Ishikawa (cell line): Measurements from ENCODE around the gene SLC9A6.

ENCODE experiments used
- CEBPB ChIP-seq: IDR thresholded peaks from 2 replicates; pipeline ENCODE4 v1.6.1; 2012
- CREB1 ChIP-seq: IDR thresholded peaks from 2 replicates; pipeline ENCODE4 v1.6.1; 2012; ENCODE audit warnings: low read depth
- EGR1 ChIP-seq: IDR thresholded peaks from 2 replicates; pipeline ENCODE4 v1.6.1; 2012
- EP300 ChIP-seq: IDR thresholded peaks from 2 replicates; pipeline ENCODE4 v1.6.1; 2012; ENCODE audit warnings: borderline replicate concordance
- FOXM1 ChIP-seq: IDR thresholded peaks from 2 replicates; pipeline ENCODE4 v1.6.1; 2012; ENCODE audit warnings: low read depth, borderline replicate concordance
- NFIC ChIP-seq: IDR thresholded peaks from 2 replicates; pipeline ENCODE4 v1.6.1; 2012
- RAD21 ChIP-seq: IDR thresholded peaks from 2 replicates; pipeline ENCODE4 v1.6.1; 2012; ENCODE audit warnings: low read depth
- TAF1 ChIP-seq: IDR thresholded peaks from 2 replicates; pipeline ENCODE4 v1.6.1; 2012; ENCODE audit warnings: low read depth, mild to moderate bottlenecking
- TCF12 ChIP-seq: IDR thresholded peaks from 2 replicates; pipeline ENCODE4 v1.6.1; 2012; ENCODE audit warnings: low read depth
- TEAD4 ChIP-seq: IDR thresholded peaks from 2 replicates; pipeline ENCODE4 v1.6.1; 2012
- YY1 ChIP-seq: IDR thresholded peaks from 2 replicates; pipeline ENCODE4 v1.6.1; 2012; ENCODE audit warnings: low read depth
- ZBTB7A ChIP-seq: IDR thresholded peaks from 2 replicates; pipeline ENCODE4 v1.6.1; 2012; ENCODE audit warnings: low read depth
- TF ChIP-seq, protein P1 (sequence below): IDR thresholded peaks from 2 replicates; pipeline ENCODE4 v1.6.1; 2012
- TF ChIP-seq, protein P2 (sequence below): IDR thresholded peaks from 2 replicates; pipeline ENCODE4 v1.6.1; 2012
- TF ChIP-seq, protein P3 (sequence below): IDR thresholded peaks from 2 replicates; pipeline ENCODE4 v1.6.1; 2012; ENCODE audit warnings: low read depth, mild to moderate bottlenecking

SLC9A6 gene

DNA sequence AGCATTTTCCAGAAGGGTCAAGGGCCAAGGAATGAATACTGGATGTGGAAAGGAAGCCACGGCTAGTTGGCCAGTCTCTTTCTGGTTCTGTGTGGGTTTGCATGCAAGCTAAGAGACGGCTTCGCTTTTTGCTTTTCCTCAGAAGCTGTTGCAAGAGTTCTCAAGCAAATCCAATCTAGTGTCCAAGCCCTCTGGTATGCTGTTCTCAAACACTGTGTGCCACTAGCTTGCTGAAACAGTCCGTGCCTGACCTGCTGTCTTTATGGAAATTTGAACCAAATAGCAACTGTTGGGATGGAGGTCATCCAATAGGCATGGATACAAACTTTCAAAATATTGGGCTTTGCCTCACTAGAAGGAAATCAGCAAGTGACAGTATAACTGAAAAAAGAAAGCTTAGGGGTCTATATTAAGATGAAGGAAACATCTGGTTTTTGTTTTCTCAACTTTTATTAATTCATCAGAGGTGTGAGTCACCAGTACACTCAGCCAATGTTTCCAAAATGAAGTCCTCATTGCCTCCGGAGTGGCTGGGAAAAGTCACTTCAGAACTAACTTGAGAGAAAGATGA, 70.5 kb downstream of the SLC9A6 start:
- TF ChIP-seq RAD21 = no peak
- TF ChIP-seq, protein P1, sequence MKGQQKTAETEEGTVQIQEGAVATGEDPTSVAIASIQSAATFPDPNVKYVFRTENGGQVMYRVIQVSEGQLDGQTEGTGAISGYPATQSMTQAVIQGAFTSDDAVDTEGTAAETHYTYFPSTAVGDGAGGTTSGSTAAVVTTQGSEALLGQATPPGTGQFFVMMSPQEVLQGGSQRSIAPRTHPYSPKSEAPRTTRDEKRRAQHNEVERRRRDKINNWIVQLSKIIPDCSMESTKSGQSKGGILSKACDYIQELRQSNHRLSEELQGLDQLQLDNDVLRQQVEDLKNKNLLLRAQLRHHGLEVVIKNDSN = no peak
- TF ChIP-seq TAF1 = no peak
- no peak for TF ChIP-seq EGR1
- TF ChIP-seq TEAD4 = no peak
- TF ChIP-seq FOXM1 = no peak
- no peak for TF ChIP-seq CREB1
- TF ChIP-seq, protein P2, sequence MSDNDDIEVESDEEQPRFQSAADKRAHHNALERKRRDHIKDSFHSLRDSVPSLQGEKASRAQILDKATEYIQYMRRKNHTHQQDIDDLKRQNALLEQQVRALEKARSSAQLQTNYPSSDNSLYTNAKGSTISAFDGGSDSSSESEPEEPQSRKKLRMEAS = no peak
- TF ChIP-seq YY1 = no peak
- no peak for TF ChIP-seq NFIC
- TF ChIP-seq CEBPB = no peak
- no peak for TF ChIP-seq ZBTB7A
- no peak for TF ChIP-seq TCF12
- TF ChIP-seq EP300 = no peak

DNA sequence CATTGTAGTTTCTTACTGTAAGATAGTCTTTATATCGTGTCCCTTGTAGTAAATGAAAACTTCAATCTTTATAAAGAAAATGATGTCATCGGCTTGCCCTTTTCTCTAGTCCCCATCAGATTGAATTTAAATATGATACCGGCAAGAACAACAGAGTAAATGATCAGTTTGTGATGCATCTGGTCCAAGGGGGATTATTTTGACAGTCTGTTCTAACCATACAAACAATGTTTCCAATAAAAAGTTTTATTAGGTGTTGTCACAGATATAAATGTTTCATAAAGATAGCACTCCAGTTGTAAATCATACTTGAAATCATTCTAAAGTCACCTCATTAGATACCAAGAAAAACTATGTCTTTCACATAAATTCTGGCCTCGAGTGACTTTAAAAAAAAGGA, 72.3 kb downstream of the SLC9A6 start:
- no peak for TF ChIP-seq ZBTB7A
- TF ChIP-seq TCF12 = no peak
- TF ChIP-seq, protein P3, sequence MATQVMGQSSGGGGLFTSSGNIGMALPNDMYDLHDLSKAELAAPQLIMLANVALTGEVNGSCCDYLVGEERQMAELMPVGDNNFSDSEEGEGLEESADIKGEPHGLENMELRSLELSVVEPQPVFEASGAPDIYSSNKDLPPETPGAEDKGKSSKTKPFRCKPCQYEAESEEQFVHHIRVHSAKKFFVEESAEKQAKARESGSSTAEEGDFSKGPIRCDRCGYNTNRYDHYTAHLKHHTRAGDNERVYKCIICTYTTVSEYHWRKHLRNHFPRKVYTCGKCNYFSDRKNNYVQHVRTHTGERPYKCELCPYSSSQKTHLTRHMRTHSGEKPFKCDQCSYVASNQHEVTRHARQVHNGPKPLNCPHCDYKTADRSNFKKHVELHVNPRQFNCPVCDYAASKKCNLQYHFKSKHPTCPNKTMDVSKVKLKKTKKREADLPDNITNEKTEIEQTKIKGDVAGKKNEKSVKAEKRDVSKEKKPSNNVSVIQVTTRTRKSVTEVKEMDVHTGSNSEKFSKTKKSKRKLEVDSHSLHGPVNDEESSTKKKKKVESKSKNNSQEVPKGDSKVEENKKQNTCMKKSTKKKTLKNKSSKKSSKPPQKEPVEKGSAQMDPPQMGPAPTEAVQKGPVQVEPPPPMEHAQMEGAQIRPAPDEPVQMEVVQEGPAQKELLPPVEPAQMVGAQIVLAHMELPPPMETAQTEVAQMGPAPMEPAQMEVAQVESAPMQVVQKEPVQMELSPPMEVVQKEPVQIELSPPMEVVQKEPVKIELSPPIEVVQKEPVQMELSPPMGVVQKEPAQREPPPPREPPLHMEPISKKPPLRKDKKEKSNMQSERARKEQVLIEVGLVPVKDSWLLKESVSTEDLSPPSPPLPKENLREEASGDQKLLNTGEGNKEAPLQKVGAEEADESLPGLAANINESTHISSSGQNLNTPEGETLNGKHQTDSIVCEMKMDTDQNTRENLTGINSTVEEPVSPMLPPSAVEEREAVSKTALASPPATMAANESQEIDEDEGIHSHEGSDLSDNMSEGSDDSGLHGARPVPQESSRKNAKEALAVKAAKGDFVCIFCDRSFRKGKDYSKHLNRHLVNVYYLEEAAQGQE = no peak
- TF ChIP-seq RAD21 = no peak
- TF ChIP-seq, protein P1 = no peak
- no peak for TF ChIP-seq TEAD4
- TF ChIP-seq FOXM1 = no peak
- no peak for TF ChIP-seq CREB1
- no peak for TF ChIP-seq NFIC
- TF ChIP-seq EP300 = no peak
- TF ChIP-seq, protein P2 = no peak
- no peak for TF ChIP-seq EGR1
- no peak for TF ChIP-seq CEBPB
- no peak for TF ChIP-seq YY1
- no peak for TF ChIP-seq TAF1

DNA sequence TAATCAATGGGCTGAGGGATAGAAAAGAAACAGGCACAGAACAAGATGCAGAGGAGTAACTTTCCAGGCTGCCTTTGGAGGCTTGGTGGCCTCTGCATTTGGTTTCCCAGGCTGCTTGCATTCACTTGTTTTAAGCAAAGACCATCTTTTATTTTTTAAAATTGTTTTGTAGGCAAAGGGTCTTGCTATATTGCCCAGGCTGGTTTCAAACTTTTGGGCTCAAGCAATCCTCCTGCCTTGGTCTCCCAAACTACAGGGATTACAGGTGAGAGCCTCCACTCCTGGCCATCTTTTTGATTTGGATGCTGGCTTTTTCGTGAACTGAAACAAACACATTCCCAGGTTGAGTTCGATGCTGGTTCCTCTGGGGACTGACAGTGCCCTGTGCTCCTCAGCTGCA, 74.1 kb downstream of the SLC9A6 start:
- TF ChIP-seq, protein P2 = no peak
- TF ChIP-seq FOXM1 (no peak), CREB1 (no peak), TAF1 (no peak), TEAD4 (no peak), CEBPB (no peak), EP300 (no peak), RAD21 (no peak), NFIC (no peak), EGR1 (no peak), YY1 (no peak), TCF12 (no peak), ZBTB7A (no peak)
- TF ChIP-seq, protein P1 = no peak
- TF ChIP-seq, protein P3 = no peak

DNA sequence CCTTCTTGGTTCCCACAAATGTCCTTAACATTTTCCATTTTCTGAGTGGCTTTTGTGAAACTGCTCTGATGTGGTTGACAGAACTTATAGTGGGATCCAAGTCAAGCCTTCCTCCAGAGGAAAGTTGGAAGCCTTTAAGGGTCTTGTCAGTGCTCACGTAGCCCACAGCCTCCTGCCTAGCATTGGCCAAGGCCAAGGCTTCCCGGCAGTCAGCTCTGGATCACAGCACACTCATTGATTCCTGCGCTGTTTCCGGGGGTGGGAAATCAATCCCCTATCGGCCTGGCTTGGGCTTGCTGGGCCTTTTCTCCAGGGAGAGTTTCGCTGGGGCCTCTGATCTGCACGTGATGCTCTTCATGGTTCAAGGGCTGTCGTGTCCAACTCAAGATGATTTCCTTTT, 76.1 kb downstream of the SLC9A6 start:
- TF ChIP-seq, protein P2 = no peak
- TF ChIP-seq, protein P3 = no peak
- TF ChIP-seq CREB1 = no peak
